Body of pancreas (tissue), 4 donors: ENCODE measurements around the gene RFESD. TPM values are rescaled to one million over a fixed set of nuclear protein-coding genes. Genes with fewer than 3 reads are reported as not detected.
"Not testable (repeated sequence)": the region's sequence is repeated elsewhere in the genome, so short reads cannot be mapped to it uniquely, and the experiment has no call there.

ENCODE experiments used
- ATAC-seq: fragments of 150-250 bp; one replicate; pipeline ENCODE4 v1.9.1; 2016
- DNase-seq, 4 donors: peaks; one replicate each; pipeline ENCODE4 v3.0.0-alpha.2; 2019
- H3K27ac ChIP-seq, 4 donors: fragments of 200-600 bp; sonication (generic); 1 replicate in 3 of 4; 2 replicates in 1 of 4; pipeline versions ENCODE4 v1.5.1 to v1.6.1; 2016 to 2019; ENCODE audit warnings: mild to moderate bottlenecking in 1 of 4, mixed read lengths in 1 of 4, moderate library complexity in 1 of 4
- H3K27me3 ChIP-seq, 2 donors: fragments of 200-600 bp; sonication (generic); one replicate each; pipeline ENCODE4 v1.6.0; 2016; ENCODE audit warnings: mild to moderate bottlenecking in 1 of 2
- H3K36me3 ChIP-seq, 2 donors: fragments of 200-600 bp; sonication (generic); replicated peaks in 1 of 2; 2 replicates each; pipeline ENCODE4 v1.5.1; 2016; ENCODE audit warnings: low read depth in 2 of 2; ENCODE audit not compliant: insufficient read depth in 1 of 2
- H3K4me1 ChIP-seq: fragments of 200-600 bp; sonication (generic); one replicate; pipeline ENCODE4 v1.6.0; 2016
- H3K4me3 ChIP-seq, 2 donors: fragments of 200-600 bp; sonication (generic); 1 replicate in 1 of 2; 2 replicates in 1 of 2; pipeline ENCODE4 v1.5.1; 2016 to 2019
- H3K9me3 ChIP-seq, 3 donors: fragments of 200-600 bp; sonication (generic); 1 replicate in 2 of 3; 2 replicates in 1 of 3; pipeline ENCODE4 v1.5.1; 2016
- POLR2A ChIP-seq, 3 donors: fragments of 450-650 bp; IDR thresholded peaks; one replicate each; pipeline ENCODE4 v1.6.1; 2016; ENCODE audit warnings: antibody characterized with exemption in 3 of 3, mild to moderate bottlenecking in 2 of 3
- WGBS, 2 donors: methylation state at CpG; one replicate each; pipeline ENCODE4 v1.1.5; 2017; 5-methylcytosine and 5-hydroxymethylcytosine counted together
- intact Hi-C: fragments of 100-400 bp; cut with DNase I; formaldehyde crosslinking; loops from one replicate; pipeline ENCODE4 v1.15.1; 2023
- total RNA-seq, 2 donors: library from RNA; depleted of rRNA; stranded (reverse); fragments of >200 nt; gene quantifications; one replicate each; pipeline ENCODE4 v1.1.0, GENCODE V29; 2016
- TF ChIP-seq, protein P1 (sequence below), 7 experiments: fragments of 450-650 bp in 4 of 7; fragments of 200-600 bp in 3 of 7; sonication (generic) in 3 of 7; IDR thresholded peaks; one replicate each; pipeline ENCODE4 v1.5.1; 2016 to 2019; ENCODE audit warnings: antibody characterized with exemption in 7 of 7

Gene RFESD
- total RNA-seq, 2 donors from 2014 or later: 9.3 TPM; not detected in 1

DNA sequence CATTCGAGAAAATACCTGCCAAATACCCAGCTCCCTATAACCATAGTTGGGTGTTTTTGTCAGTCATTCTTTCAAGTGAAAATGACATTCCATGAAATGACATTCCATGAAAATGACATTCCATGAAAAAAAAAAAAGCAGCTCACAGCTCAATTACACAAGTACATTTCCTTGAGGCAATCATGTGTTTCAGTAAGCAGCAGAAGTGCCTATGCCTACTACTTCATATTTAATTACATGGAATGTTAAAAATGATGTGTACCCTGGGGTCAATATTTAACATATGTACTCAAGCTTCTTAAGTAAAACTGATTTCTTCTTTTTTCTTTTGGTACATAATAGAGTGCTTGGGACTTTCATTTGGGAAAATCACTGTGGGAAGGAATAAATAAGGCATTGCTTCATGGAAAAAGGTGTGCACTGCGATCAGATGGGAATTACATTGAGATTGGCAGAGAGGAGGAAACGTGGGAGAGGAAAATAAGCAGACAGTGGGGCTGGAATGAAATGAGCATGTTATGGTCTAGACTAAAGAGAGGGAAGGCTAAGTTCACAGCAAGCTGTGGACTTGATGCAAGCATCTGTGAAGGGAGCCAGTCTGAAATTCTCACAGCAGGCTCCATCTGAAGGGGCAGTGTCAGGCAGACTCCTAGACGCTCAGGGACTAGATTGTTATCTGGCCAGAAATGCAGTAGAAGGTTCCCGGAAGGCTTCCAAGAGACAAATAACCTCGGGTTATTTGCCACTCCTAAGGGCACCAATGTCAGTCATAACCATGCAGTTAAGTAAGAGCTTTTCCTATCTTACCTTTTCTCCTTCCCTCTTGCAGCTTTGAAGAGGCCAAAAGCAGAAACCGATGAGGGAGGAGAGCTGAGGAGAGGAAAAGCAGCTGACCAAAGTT, 51.5 kb downstream of the RFESD start:
- no peak for TF ChIP-seq POLR2A (IDR thresholded peaks at IDR 0.05)
- TF ChIP-seq, protein P1, sequence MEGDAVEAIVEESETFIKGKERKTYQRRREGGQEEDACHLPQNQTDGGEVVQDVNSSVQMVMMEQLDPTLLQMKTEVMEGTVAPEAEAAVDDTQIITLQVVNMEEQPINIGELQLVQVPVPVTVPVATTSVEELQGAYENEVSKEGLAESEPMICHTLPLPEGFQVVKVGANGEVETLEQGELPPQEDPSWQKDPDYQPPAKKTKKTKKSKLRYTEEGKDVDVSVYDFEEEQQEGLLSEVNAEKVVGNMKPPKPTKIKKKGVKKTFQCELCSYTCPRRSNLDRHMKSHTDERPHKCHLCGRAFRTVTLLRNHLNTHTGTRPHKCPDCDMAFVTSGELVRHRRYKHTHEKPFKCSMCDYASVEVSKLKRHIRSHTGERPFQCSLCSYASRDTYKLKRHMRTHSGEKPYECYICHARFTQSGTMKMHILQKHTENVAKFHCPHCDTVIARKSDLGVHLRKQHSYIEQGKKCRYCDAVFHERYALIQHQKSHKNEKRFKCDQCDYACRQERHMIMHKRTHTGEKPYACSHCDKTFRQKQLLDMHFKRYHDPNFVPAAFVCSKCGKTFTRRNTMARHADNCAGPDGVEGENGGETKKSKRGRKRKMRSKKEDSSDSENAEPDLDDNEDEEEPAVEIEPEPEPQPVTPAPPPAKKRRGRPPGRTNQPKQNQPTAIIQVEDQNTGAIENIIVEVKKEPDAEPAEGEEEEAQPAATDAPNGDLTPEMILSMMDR (IDR thresholded peaks at IDR 0.05): no peak
- no peak for ATAC-seq
- H3K27me3 ChIP-seq: no peaks in the 10 kb centered on the region
- H3K4me3 ChIP-seq: no peak overlapping the region
- no peaks in the 10 kb centered on the region for H3K9me3 ChIP-seq
- H3K4me1 ChIP-seq: no peaks in the 10 kb centered on the region
- no peak for DNase-seq
- 53 to 68% methylated on average over 7 of the region's 7 CpGs for WGBS, 2 donors
- intact Hi-C loops: no loop called here
- no peak overlapping the region for H3K27ac ChIP-seq
- H3K36me3 ChIP-seq: no peaks in the 10 kb centered on the region

DNA sequence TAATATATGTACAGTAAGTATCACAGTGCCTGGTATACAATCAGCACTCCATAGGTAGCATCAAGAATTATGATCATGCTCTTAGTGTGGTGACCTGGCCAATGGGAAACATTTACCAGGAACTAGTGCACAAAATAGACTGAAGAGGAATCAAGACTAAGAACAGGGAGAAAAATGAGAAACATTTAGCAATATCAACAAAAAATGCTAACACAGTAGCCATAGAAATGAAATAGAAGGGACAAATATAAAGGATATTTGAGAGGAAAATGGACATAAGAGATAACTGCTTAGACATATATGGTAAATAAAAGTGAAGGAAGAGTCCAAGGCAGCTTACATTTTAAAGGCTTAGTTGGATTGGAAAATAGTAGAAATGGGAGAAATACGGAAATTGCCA, 52.8 kb downstream of the RFESD start:
- ATAC-seq (no peak), DNase-seq (no peak)
- Histone ChIP-seq H3K9me3 (no peaks in the 10 kb centered on the region), H3K27me3 (no peaks in the 10 kb centered on the region), H3K36me3 (no peaks in the 10 kb centered on the region), H3K4me3 (no peak overlapping the region), H3K27ac (no peak overlapping the region), H3K4me1 (no peaks in the 10 kb centered on the region)
- no peak for TF ChIP-seq POLR2A (IDR thresholded peaks at IDR 0.05)
- TF ChIP-seq, protein P1 (IDR thresholded peaks at IDR 0.05): no peak
- WGBS, 2 donors: 95 to 100% methylated on average over 1 of the region's 1 CpG
- intact Hi-C loops: no loop called here

DNA sequence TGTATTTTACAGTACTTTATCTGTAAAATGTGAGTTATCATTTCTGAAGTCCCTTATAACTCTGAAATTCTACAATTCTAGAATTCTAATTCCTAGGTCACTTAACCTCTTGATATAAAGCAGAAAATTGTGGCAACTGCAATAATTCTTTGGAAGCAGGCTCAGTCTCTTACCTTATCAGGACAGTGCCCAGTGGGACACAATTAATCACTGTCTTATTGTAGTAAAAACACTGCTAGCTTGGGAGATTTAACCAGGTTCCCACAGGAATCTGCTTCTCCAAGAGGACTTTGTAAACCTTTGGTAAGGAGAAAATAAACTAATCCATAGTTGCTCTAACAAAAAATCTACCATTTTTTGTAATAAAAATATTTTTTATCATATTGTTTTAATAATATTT, 54.5 kb downstream of the RFESD start:
- no peaks in the 10 kb centered on the region for H3K9me3 ChIP-seq
- TF ChIP-seq POLR2A (IDR thresholded peaks at IDR 0.05): no peak
- TF ChIP-seq, protein P1 (IDR thresholded peaks at IDR 0.05): no peak
- H3K4me1 ChIP-seq: no peaks in the 10 kb centered on the region
- no peak overlapping the region for H3K27ac ChIP-seq
- H3K27me3 ChIP-seq: no peaks in the 10 kb centered on the region
- DNase-seq (no peak), ATAC-seq (no peak)
- H3K4me3 ChIP-seq: no peak overlapping the region
- H3K36me3 ChIP-seq: no peaks in the 10 kb centered on the region
- intact Hi-C loops: no loop called here

DNA sequence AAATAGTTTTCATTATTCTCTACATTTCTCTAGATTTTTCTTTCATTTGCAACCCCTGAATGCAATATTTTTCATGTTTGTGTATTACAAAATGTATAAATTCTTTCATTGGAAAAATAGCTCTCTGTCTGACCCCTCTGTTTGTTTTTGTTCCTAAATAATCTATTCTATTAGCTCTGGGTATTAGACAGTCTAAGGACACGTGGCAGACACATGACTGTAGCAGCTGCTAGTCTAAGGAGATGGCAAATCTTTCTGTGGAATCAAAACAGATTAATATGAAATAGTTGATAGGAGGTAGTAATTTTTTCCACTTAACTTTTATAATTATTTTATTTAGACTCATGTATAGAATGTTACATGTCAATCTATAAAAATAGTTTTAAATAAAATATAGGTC, 57.6 kb downstream of the RFESD start:
- intact Hi-C loops: no loop called here
- no peaks in the 10 kb centered on the region for H3K9me3 ChIP-seq
- no peaks in the 10 kb centered on the region for H3K27me3 ChIP-seq
- H3K4me3 ChIP-seq: no peak overlapping the region
- 38 to 41% methylated on average over 1 of the region's 1 CpG for WGBS, 2 donors
- no peak for TF ChIP-seq POLR2A (IDR thresholded peaks at IDR 0.05)
- TF ChIP-seq, protein P1 (IDR thresholded peaks at IDR 0.05): no peak
- no peak for ATAC-seq
- DNase-seq: no peak
- no peaks in the 10 kb centered on the region for H3K36me3 ChIP-seq
- no peaks in the 10 kb centered on the region for H3K4me1 ChIP-seq
- no peak overlapping the region for H3K27ac ChIP-seq

DNA sequence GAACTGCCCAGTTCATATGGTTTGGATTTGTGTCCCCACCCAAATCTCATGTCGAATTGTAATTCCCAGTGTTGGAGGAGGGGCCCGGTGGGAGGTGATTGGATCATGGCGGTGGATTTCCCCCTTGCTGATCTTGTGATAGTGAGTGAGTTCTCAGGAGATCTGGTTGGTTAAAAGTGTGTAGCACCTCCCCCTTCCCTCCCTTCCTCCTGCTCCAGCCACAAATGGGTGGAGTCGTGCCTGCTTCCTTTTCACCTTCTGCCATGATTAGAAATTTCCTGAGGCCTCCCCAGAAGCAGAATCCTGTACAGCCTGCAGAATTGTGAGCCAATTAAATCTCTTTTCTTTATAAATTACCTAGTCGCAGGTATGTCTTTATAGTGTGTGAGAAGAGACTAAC, 59.6 kb downstream of the RFESD start:
- H3K4me3 ChIP-seq, H3K27me3 ChIP-seq: not testable (repeated sequence)
- WGBS, 2 donors: 91 to 95% methylated on average over 5 of the region's 5 CpGs

More for the DNA sequence above, 59.6 kb downstream of the RFESD start:
- intact Hi-C loops, ATAC-seq, DNase-seq, H3K9me3 ChIP-seq, H3K36me3 ChIP-seq, H3K27ac ChIP-seq: not testable (repeated sequence)
- peaks cover 14% of the 10 kb centered on the region for H3K4me1 ChIP-seq
